HEK293 (cell line): ENCODE data around the gene LNX1.

Experiments used
- CTCF ChIA-PET: fragments of 350-600 bp; formaldehyde crosslinking; extraction: SDS; loops from one replicate; lab custom pipeline; 2021; ENCODE audit warnings: antibody characterized with exemption; lab: Yijun Ruan, JAX
- POLR2A ChIA-PET: fragments of 300-600 bp; formaldehyde crosslinking; extraction: SDS; loops from one replicate; lab custom pipeline; 2020; ENCODE audit warnings: antibody characterized with exemption, inconsistent platforms; lab: Yijun Ruan, JAX
- H3K27ac ChIP-seq: fragments of 200-500 bp; sonication (Bioruptor generic); 2 replicates; pipeline ENCODE4 v1.5.1; 2014; ENCODE audit warnings: low read depth, low read length, control low read depth, inconsistent platforms; ENCODE audit errors: extremely low read depth
- H3K36me3 ChIP-seq, 2 experiments: fragments of 200-500 bp in 1 of 2; sonication (Bioruptor generic) in 1 of 2; 1 replicate in 1 of 2; 2 replicates in 1 of 2; pipeline ENCODE4 v1.5.1; 2014 to 2017; ENCODE audit warnings: inconsistent platforms in 2 of 2, low read length in 2 of 2; ENCODE audit not compliant: control insufficient read depth in 2 of 2, insufficient read depth in 1 of 2
- H3K4me1 ChIP-seq: fragments of 200-500 bp; sonication (Bioruptor generic); 2 replicates; pipeline ENCODE4 v1.5.1; 2014; ENCODE audit warnings: mild to moderate bottlenecking, low read length, inconsistent platforms; ENCODE audit not compliant: control insufficient read depth, insufficient read depth
- H3K4me3 ChIP-seq: 2 replicates; pipeline ENCODE4 v1.5.1; 2011; ENCODE audit warnings: low read depth, mild to moderate bottlenecking, control low read depth, low read length, moderate library complexity
- H3K9me3 ChIP-seq: fragments of 200-500 bp; sonication (Bioruptor generic); 2 replicates; pipeline ENCODE4 v1.5.1; 2014; ENCODE audit warnings: low read depth, low read length, inconsistent platforms; ENCODE audit not compliant: control insufficient read depth, insufficient read depth
- BCL11B ChIP-seq: fragments of 450-650 bp; formaldehyde crosslinking; IDR thresholded peaks from 2 replicates; pipeline ENCODE4 v1.5.1; 2016; ENCODE audit warnings: low read depth, missing biosample characterization, missing genetic modification characterization
- INSM2 ChIP-seq: fragments of 450-650 bp; formaldehyde crosslinking; IDR thresholded peaks from 2 replicates; pipeline ENCODE4 v1.5.1; 2016; ENCODE audit warnings: missing biosample characterization, missing genetic modification characterization
- KLF16 ChIP-seq: fragments of 450-650 bp; formaldehyde crosslinking; IDR thresholded peaks from 2 replicates; pipeline ENCODE4 v1.5.1; 2017; ENCODE audit warnings: missing biosample characterization, missing genetic modification characterization
- OSR2 ChIP-seq: fragments of 450-650 bp; formaldehyde crosslinking; IDR thresholded peaks from 2 replicates; pipeline ENCODE4 v1.5.1; 2016; ENCODE audit warnings: missing biosample characterization, missing genetic modification characterization
- OVOL3 ChIP-seq: fragments of 450-650 bp; formaldehyde crosslinking; IDR thresholded peaks from 2 replicates; pipeline ENCODE4 v1.5.1; 2016; ENCODE audit warnings: missing biosample characterization, missing genetic modification characterization
- REPIN1 ChIP-seq: fragments of 450-650 bp; formaldehyde crosslinking; IDR thresholded peaks from 2 replicates; pipeline ENCODE4 v1.5.1; 2017; ENCODE audit warnings: missing biosample characterization, missing genetic modification characterization, low read depth
- SALL2 ChIP-seq: fragments of 450-650 bp; formaldehyde crosslinking; IDR thresholded peaks from 2 replicates; pipeline ENCODE4 v1.5.0; 2017; ENCODE audit warnings: missing biosample characterization, mild to moderate bottlenecking, missing genetic modification characterization, borderline replicate concordance
- ZBTB20 ChIP-seq: fragments of 450-650 bp; formaldehyde crosslinking; IDR thresholded peaks from 2 replicates; pipeline ENCODE4 v1.5.1; 2016; ENCODE audit warnings: missing biosample characterization, missing genetic modification characterization
- ZBTB7A ChIP-seq: fragments of 450-650 bp; formaldehyde crosslinking; IDR thresholded peaks from 2 replicates; pipeline ENCODE4 v1.5.1; 2016; ENCODE audit warnings: low read depth, missing biosample characterization, missing genetic modification characterization
- ZNF146 ChIP-seq: fragments of 450-650 bp; formaldehyde crosslinking; IDR thresholded peaks from 2 replicates; pipeline ENCODE4 v1.5.1; 2016; ENCODE audit warnings: missing biosample characterization, missing genetic modification characterization
- ZNF148 ChIP-seq: fragments of 450-650 bp; formaldehyde crosslinking; IDR thresholded peaks from 2 replicates; pipeline ENCODE4 v1.5.0; 2017; ENCODE audit warnings: missing biosample characterization, missing genetic modification characterization, borderline replicate concordance
- ZNF157 ChIP-seq: fragments of 450-650 bp; formaldehyde crosslinking; IDR thresholded peaks from 2 replicates; pipeline ENCODE4 v1.5.1; 2016; ENCODE audit warnings: missing biosample characterization, missing genetic modification characterization
- ZNF174 ChIP-seq: fragments of 450-650 bp; formaldehyde crosslinking; IDR thresholded peaks from 2 replicates; pipeline ENCODE4 v1.5.0; 2017; ENCODE audit warnings: missing biosample characterization, mild to moderate bottlenecking, missing genetic modification characterization
- ZNF202 ChIP-seq: fragments of 450-650 bp; formaldehyde crosslinking; IDR thresholded peaks from 2 replicates; pipeline ENCODE4 v1.5.1; 2016; ENCODE audit warnings: missing biosample characterization, missing genetic modification characterization, borderline replicate concordance
- ZNF335 ChIP-seq: fragments of 450-650 bp; formaldehyde crosslinking; conservative IDR thresholded peaks from 2 replicates; pipeline ENCODE4 v1.5.1; 2016; ENCODE audit warnings: missing biosample characterization, missing genetic modification characterization
- ZNF521 ChIP-seq: fragments of 450-650 bp; formaldehyde crosslinking; IDR thresholded peaks from 2 replicates; pipeline ENCODE4 v1.5.1; 2017; ENCODE audit warnings: missing biosample characterization, mild to moderate bottlenecking, missing genetic modification characterization
- ZNF571 ChIP-seq: fragments of 450-650 bp; formaldehyde crosslinking; IDR thresholded peaks from 2 replicates; pipeline ENCODE4 v1.5.0; 2017; ENCODE audit warnings: missing biosample characterization, missing genetic modification characterization
- ZNF639 ChIP-seq: fragments of 450-650 bp; formaldehyde crosslinking; IDR thresholded peaks from 2 replicates; pipeline ENCODE4 v1.5.1; 2016; ENCODE audit warnings: missing biosample characterization, missing genetic modification characterization
- ZNF670 ChIP-seq: fragments of 450-650 bp; formaldehyde crosslinking; IDR thresholded peaks from 2 replicates; pipeline ENCODE4 v1.5.1; 2016; ENCODE audit warnings: missing biosample characterization, missing genetic modification characterization, low read depth
- ZSCAN30 ChIP-seq: fragments of 450-650 bp; IDR thresholded peaks from 2 replicates; pipeline ENCODE4 v1.5.1; 2018; ENCODE audit warnings: missing biosample characterization, mild to moderate bottlenecking, missing genetic modification characterization, moderate library complexity

LNX1 gene

GRCh38 chr4:53432528-53433424 lies 158.5 kb downstream of the LNX1 start:
- H3K9me3 ChIP-seq, result no peaks in the 10 kb centered on the region
- ChIA-PET CTCF (interaction anchor here (0.7 kb wide), 2 partner anchors 274 to 307 kb away, joined by 3 to 4 read pairs; no protein-coding TSS in a partner anchor), POLR2A (interaction anchor here (0.6 kb wide), 1 partner anchor 634 kb away, joined by 4 read pairs; no protein-coding TSS in a partner anchor)
- H3K27ac ChIP-seq, result no peak overlapping the region
- TF ChIP-seq ZNF521 (tag by site-specific recombination) (no peak), ZNF670 (tag by site-specific recombination) (no peak), ZNF148 (tag by site-specific recombination) (no peak), OVOL3 (no peak), ZNF146 (tag by site-specific recombination) (no peak), ZNF174 (no peak), ZNF571 (tag by site-specific recombination) (no peak), REPIN1 (tag by site-specific recombination) (no peak), ZNF639 (tag by site-specific recombination) (no peak), ZNF335 (tag by site-specific recombination) (no peak), ZBTB7A (tag by site-specific recombination) (no peak), ZSCAN30 (tag by site-specific recombination) (no peak)
- peaks cover 9 to 43% of the 10 kb centered on the region in 2 experiments for H3K36me3 ChIP-seq
- no peak overlapping the region for H3K4me3 ChIP-seq
- no peaks in the 10 kb centered on the region for H3K4me1 ChIP-seq

- Histone ChIP-seq H3K27ac (no peak overlapping the region), H3K4me1 (no peaks in the 10 kb centered on the region), H3K4me3 (no peak overlapping the region), H3K36me3 (peaks cover 9 to 46% of the 10 kb centered on the region in 2 experiments), H3K9me3 (no peaks in the 10 kb centered on the region)
- ChIA-PET CTCF (interaction anchor here (0.6 kb wide), 1 partner anchor 887 kb away, joined by 4 read pairs; no protein-coding TSS in a partner anchor), POLR2A (no interaction called here)
- TF ChIP-seq KLF16 (tag by site-specific recombination) (no peak), ZNF202 (no peak), OSR2 (tag by site-specific recombination) (no peak), ZBTB20 (tag by site-specific recombination) (no peak), ZNF157 (tag by site-specific recombination) (no peak), SALL2 (tag by site-specific recombination) (no peak), INSM2 (no peak), BCL11B (tag by site-specific recombination) (no peak)
Observed at GRCh38 chr4:53431052-53431451, 160.2 kb downstream of the LNX1 start.
